Measurements from ENCODE around the gene PIGC. TPM values are rescaled to one million over a fixed set of nuclear protein-coding genes. Genes with fewer than 3 reads are reported as not detected.

PIGC gene
- total RNA-seq, 3 donors from 2014 or later: 20.3 to 39.2 (median 29.3) TPM

GRCh38 chr1:172486805-172487454 lies 43.1 kb upstream of the PIGC start:
- H3K27me3 ChIP-seq: no peaks in the 10 kb centered on the region
- H3K36me3 ChIP-seq: no peaks in the 10 kb centered on the region
- no peak overlapping the region for H3K27ac ChIP-seq
- TF ChIP-seq POLR2A (IDR thresholded peaks at IDR 0.05) (no peak), POLR2AphosphoS5 (IDR thresholded peaks at IDR 0.05) (no peak)
- TF ChIP-seq, protein P1, sequence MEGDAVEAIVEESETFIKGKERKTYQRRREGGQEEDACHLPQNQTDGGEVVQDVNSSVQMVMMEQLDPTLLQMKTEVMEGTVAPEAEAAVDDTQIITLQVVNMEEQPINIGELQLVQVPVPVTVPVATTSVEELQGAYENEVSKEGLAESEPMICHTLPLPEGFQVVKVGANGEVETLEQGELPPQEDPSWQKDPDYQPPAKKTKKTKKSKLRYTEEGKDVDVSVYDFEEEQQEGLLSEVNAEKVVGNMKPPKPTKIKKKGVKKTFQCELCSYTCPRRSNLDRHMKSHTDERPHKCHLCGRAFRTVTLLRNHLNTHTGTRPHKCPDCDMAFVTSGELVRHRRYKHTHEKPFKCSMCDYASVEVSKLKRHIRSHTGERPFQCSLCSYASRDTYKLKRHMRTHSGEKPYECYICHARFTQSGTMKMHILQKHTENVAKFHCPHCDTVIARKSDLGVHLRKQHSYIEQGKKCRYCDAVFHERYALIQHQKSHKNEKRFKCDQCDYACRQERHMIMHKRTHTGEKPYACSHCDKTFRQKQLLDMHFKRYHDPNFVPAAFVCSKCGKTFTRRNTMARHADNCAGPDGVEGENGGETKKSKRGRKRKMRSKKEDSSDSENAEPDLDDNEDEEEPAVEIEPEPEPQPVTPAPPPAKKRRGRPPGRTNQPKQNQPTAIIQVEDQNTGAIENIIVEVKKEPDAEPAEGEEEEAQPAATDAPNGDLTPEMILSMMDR (IDR thresholded peaks at IDR 0.05): no peak
- H3K4me1 ChIP-seq: no peaks in the 10 kb centered on the region
- intact Hi-C loops (cut with DNase I; ENCODE audit: low total_unique reads): no loop called here
- H3K4me3 ChIP-seq: no peak overlapping the region
- no peak for DNase-seq (ENCODE audit: low spot score in 2 of 2)
- no peaks in the 10 kb centered on the region for H3K9me3 ChIP-seq

- TF ChIP-seq POLR2AphosphoS5 (IDR thresholded peaks at IDR 0.05) (no peak), POLR2A (IDR thresholded peaks at IDR 0.05) (no peak)
- TF ChIP-seq, protein P1 (IDR thresholded peaks at IDR 0.05): no peak
- Histone ChIP-seq H3K36me3 (no peaks in the 10 kb centered on the region), H3K27me3 (no peaks in the 10 kb centered on the region), H3K27ac (no peak overlapping the region), H3K4me1 (no peaks in the 10 kb centered on the region), H3K9me3 (no peaks in the 10 kb centered on the region), H3K4me3 (no peak overlapping the region)
- DNase-seq (ENCODE audit: low spot score in 2 of 2): no peak
- intact Hi-C loops (cut with DNase I; ENCODE audit: low total_unique reads): no loop called here
These were observed 41.8 kb upstream of the PIGC start for GRCh38 chr1:172485626-172486025.

- DNase-seq (ENCODE audit: low spot score in 2 of 2): no peak
- H3K9me3 ChIP-seq: no peaks in the 10 kb centered on the region
- H3K27ac ChIP-seq: peak overlapping the region in 1 of 2 donors; percentile 2
- no peak overlapping the region for H3K4me3 ChIP-seq
- no peaks in the 10 kb centered on the region for H3K27me3 ChIP-seq
- intact Hi-C loops (cut with DNase I; ENCODE audit: low total_unique reads): no loop called here
- no peaks in the 10 kb centered on the region for H3K4me1 ChIP-seq
- TF ChIP-seq POLR2AphosphoS5 (IDR thresholded peaks at IDR 0.05) (no peak), POLR2A (IDR thresholded peaks at IDR 0.05) (no peak)
- TF ChIP-seq, protein P1 (IDR thresholded peaks at IDR 0.05): no peak
- H3K36me3 ChIP-seq: no peaks in the 10 kb centered on the region
These were observed 40.4 kb upstream of the PIGC start for GRCh38 chr1:172484252-172484651.

GRCh38 chr1:172483448-172483847 lies 39.6 kb upstream of the PIGC start:
- no peak for TF ChIP-seq POLR2A (IDR thresholded peaks at IDR 0.05)
- TF ChIP-seq, protein P1 (IDR thresholded peaks at IDR 0.05): no peak
- TF ChIP-seq POLR2AphosphoS5 (IDR thresholded peaks at IDR 0.05): no peak
- H3K9me3 ChIP-seq: no peaks in the 10 kb centered on the region

DNA sequence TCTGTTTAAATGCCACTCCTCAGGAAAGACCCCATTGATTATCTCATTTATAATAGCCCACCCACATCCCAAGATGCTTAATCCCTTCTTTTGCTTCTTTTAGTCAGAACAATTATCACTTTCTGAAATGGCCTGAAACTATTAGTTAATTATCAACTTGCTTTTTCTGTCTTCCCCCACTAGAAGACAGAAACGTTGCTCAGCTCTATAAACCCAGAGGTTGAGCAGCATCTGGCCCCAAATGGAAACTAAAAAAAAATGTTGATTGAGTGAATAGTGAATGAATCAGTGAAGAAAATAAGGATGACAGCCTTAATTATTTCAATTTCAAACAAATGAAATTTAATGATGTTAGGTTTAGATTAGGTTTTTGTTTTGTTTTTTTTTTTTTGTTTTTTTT lies 38.2 kb upstream of the PIGC start:
- Histone ChIP-seq H3K4me1 (no peaks in the 10 kb centered on the region), H3K27ac (no peak overlapping the region), H3K4me3 (no peak overlapping the region), H3K9me3 (no peaks in the 10 kb centered on the region), H3K27me3 (no peaks in the 10 kb centered on the region), H3K36me3 (no peaks in the 10 kb centered on the region)
- intact Hi-C loops (cut with DNase I; ENCODE audit: low total_unique reads): no loop called here
- no peak for DNase-seq (ENCODE audit: low spot score in 2 of 2)
- TF ChIP-seq, protein P1 (IDR thresholded peaks at IDR 0.05): no peak
- TF ChIP-seq POLR2A (IDR thresholded peaks at IDR 0.05) (no peak), POLR2AphosphoS5 (IDR thresholded peaks at IDR 0.05) (no peak)

More at GRCh38 chr1:172483448-172483847, 39.6 kb upstream of the PIGC start:
- no peaks in the 10 kb centered on the region for H3K27me3 ChIP-seq
- DNase-seq (ENCODE audit: low spot score in 2 of 2): no peak
- intact Hi-C loops (cut with DNase I; ENCODE audit: low total_unique reads): no loop called here
- H3K4me1 ChIP-seq: no peaks in the 10 kb centered on the region
- no peak overlapping the region for H3K27ac ChIP-seq
- no peaks in the 10 kb centered on the region for H3K36me3 ChIP-seq
- no peak overlapping the region for H3K4me3 ChIP-seq

Data from breast epithelium (tissue), 4 donors.